Astrocyte of the spinal cord (primary cell): ENCODE measurements around the gene THAP4.
A peak's percentile ranks its signal among the peaks of the same experiment; 100 is the strongest.

Experiments used
- DNase-seq: peaks from one replicate; pipeline ENCODE4 v3.0.0; 2011; ENCODE audit warnings: low read depth, low spot score
- H3K4me3 ChIP-seq: 2 replicates; pipeline ENCODE4 v1.5.1; 2011; ENCODE audit warnings: low read depth, mild to moderate bottlenecking, low read length, moderate library complexity
- in situ Hi-C: cut with HindIII; loops from 2 replicates; pipeline ENCODE4 v1.10.0; 2017; ENCODE audit warnings: low sequenced_read_pairs
- TF ChIP-seq, protein P1 (sequence below): IDR thresholded peaks from 2 replicates; pipeline ENCODE4 v1.5.1; 2012; ENCODE audit warnings: low read depth, mild to moderate bottlenecking, low read length, inconsistent platforms

THAP4 gene

DNA sequence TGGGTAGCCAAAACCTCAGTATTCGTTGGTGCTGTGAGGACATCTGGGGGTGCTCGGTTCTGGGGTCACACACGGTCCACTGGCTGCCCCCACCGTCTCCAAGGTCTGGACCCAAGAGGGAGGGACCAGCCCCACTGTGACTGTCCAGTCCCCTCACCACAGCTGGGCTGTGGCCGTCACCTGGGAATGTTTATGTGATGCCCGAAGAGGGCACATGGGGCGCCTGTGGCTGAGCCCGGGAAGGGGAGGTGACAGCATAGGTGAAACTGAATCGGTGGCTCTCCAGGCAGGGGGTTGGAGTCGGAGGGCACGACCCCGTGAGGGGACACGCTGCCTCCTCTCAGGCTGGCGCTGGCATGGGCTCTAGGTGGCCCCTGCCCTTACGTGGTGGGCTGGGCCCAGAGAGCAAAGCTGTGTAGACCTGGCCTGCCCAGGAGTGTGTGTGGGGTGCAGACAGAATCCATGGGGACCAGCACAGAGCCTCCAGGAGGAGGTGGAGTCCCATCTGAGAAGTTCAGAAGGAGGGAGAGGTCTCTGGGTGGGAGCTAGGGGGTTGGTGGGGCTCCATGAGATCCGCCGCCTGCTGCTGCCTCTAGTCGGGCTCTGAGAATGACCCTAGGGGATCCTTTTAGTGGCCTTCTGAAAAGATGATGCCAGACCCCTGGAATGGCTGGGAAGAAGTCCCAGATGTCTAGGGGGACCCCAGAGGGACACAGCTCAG, 76.6 kb downstream of the THAP4 start:
- TF ChIP-seq, protein P1, sequence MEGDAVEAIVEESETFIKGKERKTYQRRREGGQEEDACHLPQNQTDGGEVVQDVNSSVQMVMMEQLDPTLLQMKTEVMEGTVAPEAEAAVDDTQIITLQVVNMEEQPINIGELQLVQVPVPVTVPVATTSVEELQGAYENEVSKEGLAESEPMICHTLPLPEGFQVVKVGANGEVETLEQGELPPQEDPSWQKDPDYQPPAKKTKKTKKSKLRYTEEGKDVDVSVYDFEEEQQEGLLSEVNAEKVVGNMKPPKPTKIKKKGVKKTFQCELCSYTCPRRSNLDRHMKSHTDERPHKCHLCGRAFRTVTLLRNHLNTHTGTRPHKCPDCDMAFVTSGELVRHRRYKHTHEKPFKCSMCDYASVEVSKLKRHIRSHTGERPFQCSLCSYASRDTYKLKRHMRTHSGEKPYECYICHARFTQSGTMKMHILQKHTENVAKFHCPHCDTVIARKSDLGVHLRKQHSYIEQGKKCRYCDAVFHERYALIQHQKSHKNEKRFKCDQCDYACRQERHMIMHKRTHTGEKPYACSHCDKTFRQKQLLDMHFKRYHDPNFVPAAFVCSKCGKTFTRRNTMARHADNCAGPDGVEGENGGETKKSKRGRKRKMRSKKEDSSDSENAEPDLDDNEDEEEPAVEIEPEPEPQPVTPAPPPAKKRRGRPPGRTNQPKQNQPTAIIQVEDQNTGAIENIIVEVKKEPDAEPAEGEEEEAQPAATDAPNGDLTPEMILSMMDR: no peak
- in situ Hi-C loops: no loop called here
- peak overlapping the region; percentile 57 for H3K4me3 ChIP-seq
- no peak for DNase-seq

DNA sequence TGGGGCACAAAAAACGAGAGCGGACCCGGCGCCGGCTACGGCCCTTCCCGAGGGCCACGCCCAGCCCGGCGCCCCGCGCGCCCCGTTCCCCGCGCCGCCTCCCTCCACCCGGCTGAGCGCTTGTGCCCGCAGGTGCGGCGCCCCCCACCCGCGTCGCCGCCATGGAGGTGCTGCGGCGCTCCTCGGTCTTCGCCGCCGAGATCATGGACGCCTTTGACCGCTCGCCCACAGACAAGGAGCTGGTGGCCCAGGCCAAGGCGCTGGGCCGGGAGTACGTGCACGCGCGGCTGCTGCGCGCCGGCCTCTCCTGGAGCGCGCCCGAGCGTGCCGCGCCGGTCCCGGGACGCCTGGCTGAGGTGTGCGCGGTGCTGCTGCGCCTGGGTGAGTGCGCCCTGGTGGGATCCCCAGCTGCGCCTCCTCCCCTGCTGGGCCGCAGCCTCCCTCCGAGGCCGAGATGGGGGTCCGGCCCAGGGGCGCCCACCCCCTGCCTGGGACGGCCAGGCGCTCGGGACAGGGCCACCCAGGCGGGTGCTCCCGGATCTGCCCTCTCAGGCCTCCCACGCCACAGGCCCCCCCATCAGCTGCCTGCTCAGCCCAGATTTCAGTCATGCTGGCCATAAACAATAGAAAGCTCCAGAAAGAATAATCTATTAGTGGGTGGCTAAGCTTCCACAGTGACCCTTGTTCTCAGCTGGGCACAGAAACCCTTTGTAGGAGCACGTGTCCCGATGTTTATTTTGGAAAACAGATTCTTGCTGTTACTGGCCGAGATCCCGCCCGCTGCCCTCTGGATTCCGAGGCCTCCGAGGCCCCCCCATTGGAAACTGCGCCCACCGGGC, 77.4 kb downstream of the THAP4 start:
- H3K4me3 ChIP-seq: peak overlapping the region; percentile 57
- peak; percentile 44 for DNase-seq
- in situ Hi-C loops: no loop called here
- TF ChIP-seq, protein P1: no peak

DNA sequence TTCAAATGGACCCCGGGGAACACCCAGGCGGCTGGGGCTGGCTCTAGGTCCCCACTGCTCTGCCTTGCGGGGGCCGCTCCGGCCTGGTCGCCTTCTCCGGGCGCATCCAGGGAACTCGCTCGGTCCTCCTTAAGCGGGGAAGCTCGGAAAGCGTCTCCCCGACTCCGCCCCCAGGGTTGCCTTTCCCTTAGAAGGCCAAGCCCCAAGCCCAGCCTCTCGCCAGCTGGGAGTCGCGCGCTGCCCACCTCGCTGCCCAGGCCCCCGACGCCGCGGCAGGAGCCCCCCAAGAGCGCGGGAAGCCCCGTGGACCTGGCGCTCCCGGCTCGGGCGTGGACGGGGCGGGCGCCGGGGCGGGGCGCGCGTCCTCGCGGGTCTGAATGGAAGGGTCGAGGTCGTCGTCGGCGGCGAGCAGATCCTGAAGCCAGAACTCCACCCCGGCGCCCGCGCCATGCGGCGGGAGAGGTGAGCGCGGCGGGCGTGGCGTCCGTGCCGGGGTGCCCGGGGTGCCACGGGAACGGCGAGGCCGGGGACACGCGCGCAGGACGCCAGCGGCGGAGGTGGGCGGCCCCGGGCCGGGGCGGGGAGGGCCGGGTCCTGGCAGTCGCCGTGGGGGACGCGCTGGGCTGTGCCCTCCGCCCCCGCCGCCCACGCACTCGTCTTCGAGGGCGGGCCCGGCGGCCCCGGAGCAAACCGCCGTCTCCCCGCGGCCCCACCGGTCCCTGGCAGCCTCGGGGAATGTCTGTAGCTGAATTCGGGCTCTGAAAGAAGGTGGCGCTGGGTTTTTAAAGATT, 78.2 kb downstream of the THAP4 start, which contains the start of gene BOK:
BOK (plus strand) TSS at position 214 of the 791 bp plus-strand sequence. CDS start 739 bp downstream, outside the sequence.
- H3K4me3 ChIP-seq: peak within 1 kb of the TSS; percentile 57
- in situ Hi-C loops: no loop called here
- peak; percentile 79 for DNase-seq
- TF ChIP-seq, protein P1: no peak

DNA sequence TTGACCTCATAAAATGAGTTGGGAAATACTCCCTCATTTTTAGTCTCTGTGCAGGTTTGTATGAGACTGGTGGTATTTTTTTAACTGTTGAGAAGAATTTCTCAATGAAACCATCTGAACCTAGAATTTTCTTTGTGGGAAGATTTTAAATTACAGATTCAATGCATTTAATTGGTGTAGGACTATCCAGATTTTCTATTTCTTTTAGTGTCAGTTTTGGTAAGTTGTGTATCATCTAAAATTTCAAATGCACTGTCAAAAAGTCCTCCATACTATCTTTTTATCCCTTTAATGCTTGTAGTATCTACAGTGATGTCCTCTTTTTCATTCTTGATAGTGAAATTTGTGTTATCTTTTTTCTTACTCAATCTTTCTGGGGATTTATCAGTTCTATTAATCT, 80.2 kb downstream of the THAP4 start:
- no peak overlapping the region for H3K4me3 ChIP-seq
- in situ Hi-C loops: no loop called here
- TF ChIP-seq, protein P1: no peak
- no peak for DNase-seq

DNA sequence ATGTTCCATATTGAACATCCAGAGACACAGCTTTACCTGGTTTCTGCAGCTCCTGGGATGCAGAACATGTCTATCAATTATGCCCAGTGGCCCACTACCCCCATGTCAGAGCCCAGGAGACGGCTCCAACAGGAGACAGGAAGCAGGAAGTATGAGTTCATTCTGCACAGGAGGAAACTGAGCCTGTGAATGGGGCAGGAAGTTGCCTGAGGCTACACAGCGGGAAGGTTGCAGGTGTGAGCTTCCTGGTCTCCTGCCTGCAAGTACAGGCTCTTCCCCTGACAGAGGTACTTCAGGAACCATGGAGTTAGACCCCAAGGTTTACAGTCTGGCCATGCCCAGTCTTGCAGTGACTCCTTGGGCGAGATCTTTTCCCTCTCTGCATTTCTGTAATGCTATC, 81.2 kb downstream of the THAP4 start:
- H3K4me3 ChIP-seq: no peak overlapping the region
- in situ Hi-C loops: no loop called here
- TF ChIP-seq, protein P1: no peak

More for the DNA sequence above, 81.2 kb downstream of the THAP4 start:
- DNase-seq: no peak
